H9 (cell line): ENCODE measurements around the gene VRK3. TPM values are rescaled to one million over a fixed set of nuclear protein-coding genes. Genes with fewer than 3 reads are reported as not detected.

Experiments
- DNase-seq: peaks from one replicate; pipeline ENCODE4 v3.0.0-alpha.2; 2017
- H2AFZ ChIP-seq: one replicate; pipeline ENCODE4 v1.6.1; 2013; ENCODE audit warnings: mild to moderate bottlenecking, low read length, control low read depth, moderate library complexity
- H2AK5ac ChIP-seq: 2 replicates; pipeline ENCODE4 v1.6.1; 2013; ENCODE audit warnings: low read length, control low read depth, mixed read lengths; ENCODE audit not compliant: insufficient read length
- H2BK120ac ChIP-seq: one replicate; pipeline ENCODE4 v1.6.1; 2013; ENCODE audit warnings: low read depth, mild to moderate bottlenecking, low read length, control low read depth, inconsistent platforms; ENCODE audit not compliant: poor library complexity, severe bottlenecking
- H2BK12ac ChIP-seq: 2 replicates; pipeline ENCODE4 v1.6.1; 2013; ENCODE audit warnings: low read length, control low read depth, mixed read lengths, low read depth; ENCODE audit not compliant: insufficient read length
- H2BK15ac ChIP-seq: 2 replicates; pipeline ENCODE4 v1.6.1; 2013; ENCODE audit warnings: low read depth, low read length, control low read depth
- H2BK20ac ChIP-seq: one replicate; pipeline ENCODE4 v1.6.1; 2013; ENCODE audit warnings: low read depth, mild to moderate bottlenecking, low read length, control low read depth, inconsistent platforms; ENCODE audit not compliant: poor library complexity, severe bottlenecking
- H2BK5ac ChIP-seq: 2 replicates; pipeline ENCODE4 v1.6.1; 2013; ENCODE audit warnings: low read length, control low read depth, mixed read lengths; ENCODE audit not compliant: insufficient read length
- H3K14ac ChIP-seq: 2 replicates; pipeline ENCODE4 v1.6.1; 2013; ENCODE audit warnings: low read length, control low read depth; ENCODE audit not compliant: insufficient read depth
- H3K18ac ChIP-seq: 2 replicates; pipeline ENCODE4 v1.6.1; 2013; ENCODE audit warnings: low read depth, mild to moderate bottlenecking, mixed read lengths, low read length, control low read depth; ENCODE audit not compliant: insufficient read length
- H3K23ac ChIP-seq: 2 replicates; pipeline ENCODE4 v1.6.1; 2013; ENCODE audit warnings: low read length, control low read depth, mixed read lengths, low read depth; ENCODE audit not compliant: insufficient read length
- H3K23me2 ChIP-seq: 2 replicates; pipeline ENCODE4 v1.6.1; 2013; ENCODE audit warnings: low read depth, mild to moderate bottlenecking, mixed read lengths, low read length, control low read depth; ENCODE audit not compliant: insufficient read length, poor library complexity, severe bottlenecking
- H3K27ac ChIP-seq: 2 replicates; pipeline ENCODE4 v1.5.1; 2013; ENCODE audit warnings: low read length, control low read depth, mixed read lengths, low read depth; ENCODE audit not compliant: insufficient read length
- H3K27me3 ChIP-seq: 2 replicates; pipeline ENCODE4 v1.6.1; 2013; ENCODE audit warnings: low read length, control low read depth, inconsistent platforms; ENCODE audit not compliant: insufficient read depth
- H3K4ac ChIP-seq: 2 replicates; pipeline ENCODE4 v1.6.1; 2013; ENCODE audit warnings: low read depth, mild to moderate bottlenecking, control low read depth, inconsistent platforms, low read length, moderate library complexity
- H3K4me1 ChIP-seq: 2 replicates; pipeline ENCODE4 v1.6.1; 2013; ENCODE audit warnings: low read length, control low read depth, inconsistent platforms; ENCODE audit not compliant: insufficient read depth
- H3K4me2 ChIP-seq: 2 replicates; pipeline ENCODE4 v1.6.1; 2013; ENCODE audit warnings: low read length, control low read depth, mixed read lengths; ENCODE audit not compliant: insufficient read length, insufficient read depth
- H3K56ac ChIP-seq: 2 replicates; pipeline ENCODE4 v1.6.1; 2013; ENCODE audit warnings: low read depth, mild to moderate bottlenecking, mixed read lengths, low read length, control low read depth; ENCODE audit not compliant: insufficient read length
- H3K79me1 ChIP-seq: 2 replicates; pipeline ENCODE4 v1.6.1; 2013; ENCODE audit warnings: low read depth, mild to moderate bottlenecking, moderate library complexity, low read length, control low read depth, inconsistent platforms; ENCODE audit not compliant: insufficient read depth, poor library complexity, severe bottlenecking
- H3K79me2 ChIP-seq: 2 replicates; pipeline ENCODE4 v1.6.1; 2013; ENCODE audit warnings: low read length, control low read depth, inconsistent platforms; ENCODE audit not compliant: insufficient read depth
- H3K9ac ChIP-seq: 2 replicates; pipeline ENCODE4 v1.6.1; 2013; ENCODE audit warnings: low read length, control low read depth, mixed read lengths; ENCODE audit not compliant: insufficient read length; ENCODE audit errors: extremely low read depth
- H3K9me3 ChIP-seq: one replicate; pipeline ENCODE4 v1.6.1; 2013; ENCODE audit warnings: low read depth, low read length, inconsistent platforms; ENCODE audit not compliant: control insufficient read depth
- H3T11ph ChIP-seq: one replicate; pipeline ENCODE4 v1.6.1; 2013; ENCODE audit warnings: mild to moderate bottlenecking, low read length, control low read depth, inconsistent platforms
- H4K20me1 ChIP-seq: one replicate; pipeline ENCODE4 v1.6.1; 2013; ENCODE audit not compliant: control insufficient read depth, insufficient read length, insufficient read depth
- H4K5ac ChIP-seq: 2 replicates; pipeline ENCODE4 v1.6.1; 2013; ENCODE audit warnings: low read depth, mild to moderate bottlenecking, mixed read lengths, low read length, control low read depth; ENCODE audit not compliant: insufficient read length
- H4K8ac ChIP-seq: replicated peaks from 2 replicates; pipeline ENCODE4 v1.6.1; 2013; ENCODE audit warnings: low read length, control low read depth, mixed read lengths, low read depth; ENCODE audit not compliant: insufficient read length
- H4K91ac ChIP-seq: 2 replicates; pipeline ENCODE4 v1.6.1; 2013; ENCODE audit warnings: low read depth, mild to moderate bottlenecking, moderate library complexity, mixed read lengths, low read length, control low read depth; ENCODE audit not compliant: insufficient read length
- H3K27ac Mint-ChIP-seq, 3 experiments: 2 replicates in 2 of 3; 3 replicates in 1 of 3; pipeline ENCODE4 v1.8.0; 2020 to 2021; ENCODE audit warnings: mixed read lengths in 3 of 3, mild to moderate bottlenecking in 1 of 3, moderate library complexity in 1 of 3
- H3K27me3 Mint-ChIP-seq: 2 replicates; pipeline ENCODE4 v1.8.0; 2021; ENCODE audit warnings: low read depth, mild to moderate bottlenecking, moderate library complexity, mixed read lengths
- H3K36me3 Mint-ChIP-seq, 3 experiments: 2 replicates in 2 of 3; 3 replicates in 1 of 3; pipeline ENCODE4 v1.8.0; 2020 to 2021; ENCODE audit warnings: low read depth in 3 of 3, mixed read lengths in 3 of 3; ENCODE audit not compliant: insufficient read depth in 1 of 3
- H3K4me1 Mint-ChIP-seq, 2 experiments: 2 replicates each; pipeline ENCODE4 v1.8.0; 2020; ENCODE audit warnings: mixed read lengths in 2 of 2
- H3K4me3 Mint-ChIP-seq, 2 experiments: 2 replicates in 1 of 2; 3 replicates in 1 of 2; pipeline ENCODE4 v1.8.0; 2020 to 2021; ENCODE audit warnings: mild to moderate bottlenecking in 2 of 2, mixed read lengths in 2 of 2, moderate library complexity in 1 of 2
- H3K9me3 Mint-ChIP-seq, 2 experiments: 2 replicates in 1 of 2; 3 replicates in 1 of 2; pipeline ENCODE4 v1.8.0; 2020; ENCODE audit warnings: mild to moderate bottlenecking in 2 of 2, mixed read lengths in 2 of 2, moderate library complexity in 1 of 2
- CTCF ChIP-seq: fragments of 200-600 bp; sonication (generic); conservative IDR thresholded peaks from 3 replicates; pipeline ENCODE4 v1.8.0; 2021; ENCODE audit warnings: antibody characterized with exemption, mild to moderate bottlenecking
- WGBS: extraction: QIAGEN DNeasy Blood & Tissue Kit; methylation state at CpG from one replicate; pipeline ENCODE4 v1.1.7; 2013; ENCODE audit warnings: missing lambda C conversion rate, low lambda C conversion rate, mixed read lengths; ENCODE audit not compliant: insufficient read length; ENCODE audit errors: extremely low coverage; 5-methylcytosine and 5-hydroxymethylcytosine counted together
- total RNA-seq: library from RNA; stranded (reverse); gene quantifications from 2 replicates; pipeline ENCODE4 v1.2.1, GENCODE V29; 2021

The VRK3 gene
- total RNA-seq, 1 experiment from 2014 or later = 33.5 TPM

DNA sequence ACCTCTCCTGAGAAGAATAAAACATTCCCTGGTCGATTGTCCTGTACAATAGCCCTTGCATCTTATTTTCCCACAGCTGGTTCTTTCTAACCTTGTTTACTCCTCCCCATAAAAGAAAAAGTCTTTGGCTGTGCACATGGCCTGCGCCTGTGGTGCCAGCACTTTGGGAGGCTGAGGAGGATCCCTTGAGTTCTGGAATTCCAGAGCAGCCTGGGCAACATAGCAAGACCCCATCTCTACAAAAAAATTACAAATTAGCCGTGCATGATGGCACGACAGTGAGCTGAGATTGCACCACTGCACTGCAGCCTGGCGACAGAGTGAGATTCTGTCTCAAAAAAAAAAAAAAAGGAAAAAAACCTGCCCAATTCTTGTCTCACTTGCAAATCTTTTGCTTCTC lies 88.6 kb downstream of the VRK3 start:
- Histone ChIP-seq H3K79me2 (no peaks in the 10 kb centered on the region), H3K4me2 (no peak overlapping the region), H3K14ac (no peak overlapping the region), H2BK20ac (no peak overlapping the region), H3T11ph (no peak overlapping the region), H2AFZ (no peak overlapping the region), H2AK5ac (no peak overlapping the region), H2BK12ac (no peak overlapping the region), H3K18ac (no peak overlapping the region), H2BK120ac (no peak overlapping the region), H3K9me3 (no peaks in the 10 kb centered on the region), H3K56ac (no peak overlapping the region), H2BK15ac (no peak overlapping the region), H4K8ac (no peak overlapping the region), H3K4me1 (no peaks in the 10 kb centered on the region), H3K23ac (no peak overlapping the region), H3K23me2 (no peaks in the 10 kb centered on the region), H4K91ac (no peak overlapping the region), H4K5ac (no peak overlapping the region), H3K79me1 (no peaks in the 10 kb centered on the region), H3K27me3 (no peaks in the 10 kb centered on the region), H3K9ac (no peak overlapping the region), H3K27ac (no peak overlapping the region), H4K20me1 (no peaks in the 10 kb centered on the region), H2BK5ac (no peak overlapping the region), H3K4ac (no peak overlapping the region)
- Mint-ChIP-seq H3K9me3 (no peaks in the 10 kb centered on the region), H3K27ac (no peak overlapping the region), H3K27me3 (peaks cover 10% of the 10 kb centered on the region), H3K4me1 (peaks cover 0 to 6% of the 10 kb centered on the region in 2 experiments; a peak in 2 of 4 replicates), H3K4me3 (no peak overlapping the region), H3K36me3 (peaks cover 9 to 13% (median 9%) of the 10 kb centered on the region in 3 experiments)
- no CpG with 5 or more reads among the region's 5 CpGs for WGBS
- no peak for DNase-seq
- no peak for TF ChIP-seq CTCF
